Panc1 (cell line): Measurements from ENCODE around the gene YAP1. TPM values are rescaled to one million over a fixed set of nuclear protein-coding genes. Genes with fewer than 3 reads are reported as not detected.

ENCODE experiments used
- ATAC-seq: fragments of 200-7000 bp; cut with Tn5 transposase; 2 replicates; pipeline ENCODE4 v1.9.1; 2020; ENCODE audit warnings: mild to moderate bottlenecking, moderate library complexity
- BruUV-seq: library from RNA; stranded (reverse); fragments of 400-500 nt; replicated peaks from 2 replicates; lab custom pipeline; 2021; lab: Mats Ljungman, UMichigan
- CTCF ChIA-PET: fragments of 300-600 bp; sonication (Branson Sonifier 250); formaldehyde crosslinking; loops from one replicate; lab custom pipeline; 2022; ENCODE audit warnings: antibody characterized with exemption; lab: Charles Lee
- POLR2A ChIA-PET: fragments of 300-600 bp; sonication (Branson Sonifier 250); formaldehyde crosslinking; loops from one replicate; lab custom pipeline; 2022; ENCODE audit warnings: antibody characterized with exemption; lab: Charles Lee
- DNase-seq: peaks from one replicate; pipeline ENCODE4 v3.0.0-alpha.2; 2010; ENCODE audit warnings: low read depth, low spot score
- H3K27ac ChIP-seq: 2 replicates; pipeline ENCODE4 v1.5.1; 2011; ENCODE audit warnings: mild to moderate bottlenecking, low read length, inconsistent platforms
- H3K27me3 ChIP-seq: fragments of 200-500 bp; sonication (Bioruptor generic); 2 replicates; pipeline ENCODE4 v1.6.0; 2014; ENCODE audit warnings: low read length, inconsistent platforms; ENCODE audit not compliant: control insufficient read depth, insufficient read depth
- H3K36me3 ChIP-seq: fragments of 200-500 bp; sonication (Bioruptor generic); 2 replicates; pipeline ENCODE4 v1.5.1; 2014; ENCODE audit warnings: inconsistent platforms, mild to moderate bottlenecking, low read length, moderate library complexity; ENCODE audit not compliant: control insufficient read depth, insufficient read depth
- H3K4me1 ChIP-seq: 2 replicates; pipeline ENCODE4 v1.5.1; 2011; ENCODE audit warnings: inconsistent platforms, mild to moderate bottlenecking, low read length, moderate library complexity; ENCODE audit not compliant: control insufficient read depth, insufficient read depth
- H3K4me3 ChIP-seq, 2 experiments: 2 replicates each; pipeline ENCODE4 v1.5.1; 2011 to 2012; ENCODE audit warnings: low read depth in 2 of 2, low read length in 2 of 2, mild to moderate bottlenecking in 2 of 2, inconsistent platforms in 1 of 2, moderate library complexity in 1 of 2
- H3K9me3 ChIP-seq: fragments of 200-500 bp; sonication (Bioruptor generic); 2 replicates; pipeline ENCODE4 v1.5.1; 2014; ENCODE audit warnings: low read depth, mild to moderate bottlenecking, inconsistent platforms, low read length, moderate library complexity; ENCODE audit not compliant: control insufficient read depth, insufficient read depth
- CTCF ChIP-seq: fragments of 450-650 bp; IDR thresholded peaks from 2 replicates; pipeline ENCODE4 v1.5.1; 2017; ENCODE audit warnings: mild to moderate bottlenecking
- POLR2AphosphoS5 ChIP-seq: IDR thresholded peaks from 2 replicates; pipeline ENCODE4 v1.6.1; 2012; ENCODE audit warnings: mild to moderate bottlenecking, low read depth, low read length, moderate library complexity
- REST ChIP-seq, 2 experiments: IDR thresholded peaks; 2 replicates each; pipeline ENCODE4 v1.6.1; 2011 to 2012; ENCODE audit warnings: low read depth in 2 of 2, control low read depth in 1 of 2, low read length in 1 of 2, mild to moderate bottlenecking in 1 of 2, moderate library complexity in 1 of 2; ENCODE audit not compliant: insufficient read depth in 1 of 2
- SIN3A ChIP-seq: IDR thresholded peaks from 2 replicates; pipeline ENCODE4 v1.6.1; 2012; ENCODE audit warnings: low read depth, mild to moderate bottlenecking, low read length, moderate library complexity, borderline replicate concordance; ENCODE audit not compliant: insufficient read depth
- TCF7L2 ChIP-seq: IDR thresholded peaks from 2 replicates; pipeline ENCODE4 v1.6.1; 2011; ENCODE audit warnings: mild to moderate bottlenecking, low read depth, low read length, inconsistent platforms
- in situ Hi-C: cut with HindIII; loops from 2 replicates; pipeline ENCODE4 v1.10.0; 2016; ENCODE audit warnings: low sequenced_read_pairs, low pct_unique_long_range_greater_than_20kb
- intact Hi-C: fragments of 100-400 bp; cut with micrococcal nuclease; formaldehyde crosslinking; loops from one replicate; pipeline ENCODE4 v1.10.0; 2022; ENCODE audit not compliant: unreplicated experiment
- total RNA-seq: library from RNA; stranded (reverse); gene quantifications from one replicate; pipeline ENCODE4 v1.2.1, GENCODE V29; 2021; ENCODE audit not compliant: unreplicated experiment

The YAP1 gene
- total RNA-seq, 1 experiment from 2014 or later: 158 TPM

- ChIA-PET POLR2A (no interaction called here), CTCF (interaction anchor here (0.6 kb wide), 1 partner anchor 32 kb away, joined by 7 read pairs; no protein-coding TSS in a partner anchor)
- no TSS peak for BruUV-seq
- H3K36me3 ChIP-seq: peaks cover 4% of the 10 kb centered on the region; the same call in 1 of the 2 replicates
- in situ Hi-C loops: no loop called here
- H3K4me3 ChIP-seq: no peak overlapping the region
- no peak overlapping the region for H3K27ac ChIP-seq
- no peak for DNase-seq
- H3K9me3 ChIP-seq: no peaks in the 10 kb centered on the region
- H3K27me3 ChIP-seq: no peaks in the 10 kb centered on the region
- H3K4me1 ChIP-seq: 0 out of 2 replicates have a peak, but pooled peaks cover 3% of the 10 kb centered on the region
- no peak for ATAC-seq
- intact Hi-C loops: no loop called here
- TF ChIP-seq POLR2AphosphoS5 (no peak), SIN3A (no peak), TCF7L2 (no peak), REST (IDR thresholded peaks at IDR 0.05; ENCODE audit: insufficient read depth in 1 of 2, low read depth in 2 of 2, low read length in 1 of 2) (no peak), CTCF (no peak)
Measured at GRCh38 chr11:102186551-102187191, 76.4 kb downstream of the YAP1 start.

- POLR2A ChIA-PET: no interaction called here
- no peak overlapping the region for H3K27ac ChIP-seq
Measured at GRCh38 chr11:102187416-102188151, 77.3 kb downstream of the YAP1 start.

More at GRCh38 chr11:102187416-102188151, 77.3 kb downstream of the YAP1 start:
- ATAC-seq: no peak
- intact Hi-C loops: no loop called here
- H3K4me1 ChIP-seq: peaks cover 8% of the 10 kb centered on the region; the same call in 1 of the 2 replicates
- no peaks in the 10 kb centered on the region for H3K9me3 ChIP-seq
- CTCF ChIA-PET: interaction anchor here (0.6 kb wide), 1 partner anchor 33 kb away, joined by 7 read pairs; no protein-coding TSS in a partner anchor
- no peaks in the 10 kb centered on the region for H3K27me3 ChIP-seq
- in situ Hi-C loops: no loop called here
- DNase-seq: no peak
- peaks cover 4% of the 10 kb centered on the region; the same call in 1 of the 2 replicates for H3K36me3 ChIP-seq
- TF ChIP-seq CTCF (no peak), SIN3A (no peak), TCF7L2 (no peak), POLR2AphosphoS5 (no peak), REST (IDR thresholded peaks at IDR 0.05; ENCODE audit: insufficient read depth in 1 of 2, low read depth in 2 of 2, low read length in 1 of 2) (no peak)
- no peak overlapping the region for H3K4me3 ChIP-seq
- no TSS peak for BruUV-seq
